ENCODE results near the gene GPX2.

Gene GPX2

DNA sequence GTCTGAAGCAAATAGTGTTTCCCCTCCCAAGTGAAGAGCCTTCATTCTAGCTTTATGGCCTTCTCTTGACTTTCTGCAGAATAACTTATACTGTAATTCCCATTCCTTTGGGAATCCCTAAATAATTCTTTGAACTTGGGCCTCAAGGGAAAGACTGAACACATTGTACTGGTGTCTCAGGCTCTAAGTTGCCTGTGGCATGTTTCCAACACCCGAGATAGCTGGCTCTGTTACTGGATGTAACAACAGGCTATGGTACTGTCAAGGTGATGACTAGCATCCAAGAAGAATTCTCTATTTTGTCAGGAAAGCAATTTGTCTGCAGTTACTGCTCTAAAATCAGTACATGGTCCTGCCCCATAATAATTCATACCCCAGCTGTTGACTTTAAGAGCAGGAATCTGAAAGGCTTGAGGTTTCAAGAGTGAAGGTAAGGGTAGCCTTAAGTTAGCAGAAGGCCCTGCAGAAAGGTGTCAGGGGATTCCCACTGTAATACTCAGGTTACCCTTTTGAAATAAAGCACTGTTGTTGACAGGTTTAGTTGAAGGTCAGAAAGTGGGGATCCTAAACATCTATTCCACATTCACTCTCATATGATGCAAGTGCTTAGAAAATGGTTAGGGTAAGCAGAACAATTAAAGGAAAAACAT lies 5.2 kb downstream of the GPX2 start:
- H3K4me3 ChIP-seq (ENCODE audit: low read depth, low read length) = no peak overlapping the region
- no peak for DNase-seq (ENCODE audit: low read depth)
- TF ChIP-seq, protein P1, sequence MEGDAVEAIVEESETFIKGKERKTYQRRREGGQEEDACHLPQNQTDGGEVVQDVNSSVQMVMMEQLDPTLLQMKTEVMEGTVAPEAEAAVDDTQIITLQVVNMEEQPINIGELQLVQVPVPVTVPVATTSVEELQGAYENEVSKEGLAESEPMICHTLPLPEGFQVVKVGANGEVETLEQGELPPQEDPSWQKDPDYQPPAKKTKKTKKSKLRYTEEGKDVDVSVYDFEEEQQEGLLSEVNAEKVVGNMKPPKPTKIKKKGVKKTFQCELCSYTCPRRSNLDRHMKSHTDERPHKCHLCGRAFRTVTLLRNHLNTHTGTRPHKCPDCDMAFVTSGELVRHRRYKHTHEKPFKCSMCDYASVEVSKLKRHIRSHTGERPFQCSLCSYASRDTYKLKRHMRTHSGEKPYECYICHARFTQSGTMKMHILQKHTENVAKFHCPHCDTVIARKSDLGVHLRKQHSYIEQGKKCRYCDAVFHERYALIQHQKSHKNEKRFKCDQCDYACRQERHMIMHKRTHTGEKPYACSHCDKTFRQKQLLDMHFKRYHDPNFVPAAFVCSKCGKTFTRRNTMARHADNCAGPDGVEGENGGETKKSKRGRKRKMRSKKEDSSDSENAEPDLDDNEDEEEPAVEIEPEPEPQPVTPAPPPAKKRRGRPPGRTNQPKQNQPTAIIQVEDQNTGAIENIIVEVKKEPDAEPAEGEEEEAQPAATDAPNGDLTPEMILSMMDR (IDR thresholded peaks at IDR 0.05; ENCODE audit: insufficient read depth, low read depth, low read length, missing control alignments) = no peak

DNA sequence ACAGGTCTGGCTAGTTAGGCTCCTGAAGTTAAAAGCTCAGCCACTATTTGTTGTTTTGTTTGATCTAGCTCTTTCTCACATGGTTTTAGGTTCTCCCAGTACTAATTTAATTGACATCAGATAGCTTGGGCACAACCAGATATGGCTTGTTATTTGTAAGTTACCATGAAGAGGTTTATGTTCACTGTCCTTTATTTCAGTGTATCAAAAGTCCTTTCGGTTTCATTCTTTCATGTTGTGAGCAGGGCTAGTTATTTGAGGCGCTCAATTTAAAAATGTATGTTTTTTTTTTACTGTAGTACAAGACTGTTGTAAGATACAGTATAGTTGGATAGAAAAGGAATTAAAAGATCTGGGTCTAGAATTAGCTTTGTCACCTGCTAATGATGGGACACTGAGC lies 7.0 kb downstream of the GPX2 start:
- no peak overlapping the region for H3K4me3 ChIP-seq (ENCODE audit: low read depth, low read length)
- TF ChIP-seq, protein P1 (IDR thresholded peaks at IDR 0.05; ENCODE audit: insufficient read depth, low read depth, low read length, missing control alignments) = no peak
- no peak for DNase-seq (ENCODE audit: low read depth)

DNA sequence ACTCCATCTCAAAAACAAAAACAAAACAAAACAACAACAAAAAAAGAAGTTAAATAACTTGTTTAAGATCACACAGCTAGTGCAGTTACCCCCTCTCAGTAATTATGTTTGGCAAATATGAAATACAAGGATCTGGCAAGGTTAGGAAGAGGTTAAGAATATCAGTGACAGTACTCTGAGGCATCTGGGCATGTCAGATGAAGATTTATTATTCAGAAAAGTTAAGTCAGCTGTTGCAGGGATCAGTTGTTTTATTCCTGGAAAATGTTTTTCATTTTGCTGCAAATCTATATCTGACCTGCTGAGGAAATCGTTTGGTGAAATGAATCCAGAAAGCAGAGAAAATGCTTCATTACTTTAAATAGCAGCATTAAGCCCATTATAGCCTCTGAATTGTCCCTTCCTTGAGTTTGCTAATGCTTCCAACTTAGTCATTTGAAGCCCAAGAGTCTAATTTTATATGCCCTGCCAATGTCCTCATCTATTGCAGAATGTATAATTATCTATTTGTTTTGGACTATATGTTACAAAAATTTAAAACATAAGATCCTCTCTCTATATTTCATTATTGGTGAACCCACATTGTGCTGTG lies 8.1 kb downstream of the GPX2 start:
- H3K4me3 ChIP-seq (ENCODE audit: low read depth, low read length) = no peak overlapping the region
- DNase-seq (ENCODE audit: low read depth) = no peak
- TF ChIP-seq, protein P1 (IDR thresholded peaks at IDR 0.05; ENCODE audit: insufficient read depth, low read depth, low read length, missing control alignments) = no peak

DNA sequence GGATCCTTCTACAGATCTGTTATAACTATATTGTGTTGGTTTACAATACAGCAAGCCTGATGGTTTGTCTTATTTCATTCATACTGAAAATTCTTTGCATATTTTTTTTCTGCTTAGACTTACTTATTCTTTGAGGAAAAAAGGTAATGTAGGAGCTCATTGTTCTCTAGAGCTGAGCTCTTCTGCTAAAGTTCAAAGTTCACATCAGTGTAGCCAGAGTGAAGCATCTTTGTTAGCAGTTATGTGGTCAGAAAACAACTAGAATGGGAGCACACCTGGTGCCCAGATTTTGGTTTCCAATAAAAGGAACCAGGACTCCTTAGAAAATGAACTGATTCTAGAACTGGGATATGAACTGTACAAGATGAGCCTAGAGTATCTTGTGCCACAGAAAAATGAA lies 10.3 kb downstream of the GPX2 start:
- no peak overlapping the region for H3K4me3 ChIP-seq (ENCODE audit: low read depth, low read length)
- DNase-seq (ENCODE audit: low read depth) = no peak
- TF ChIP-seq, protein P1 (IDR thresholded peaks at IDR 0.05; ENCODE audit: insufficient read depth, low read depth, low read length, missing control alignments) = no peak

DNA sequence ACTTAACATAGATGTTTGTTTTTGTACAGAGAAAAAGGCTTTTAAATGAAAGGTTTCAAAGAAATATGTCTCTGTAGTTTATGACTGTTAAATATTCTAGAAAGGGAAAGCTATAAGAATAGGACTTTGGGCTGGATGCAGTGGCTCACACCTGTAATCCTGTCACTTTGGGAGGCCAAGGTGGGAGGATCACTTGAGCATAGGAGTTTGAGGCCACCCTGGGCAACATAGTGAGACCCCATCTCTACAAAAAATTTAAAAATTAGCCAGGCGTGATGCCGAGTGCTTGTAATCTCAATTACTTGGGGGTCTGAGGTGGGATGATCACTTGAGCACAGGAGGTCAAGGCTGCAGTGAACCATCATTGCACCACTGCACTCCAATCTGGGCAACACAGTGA lies 11.4 kb downstream of the GPX2 start:
- TF ChIP-seq, protein P1 (IDR thresholded peaks at IDR 0.05; ENCODE audit: insufficient read depth, low read depth, low read length, missing control alignments) = no peak
- H3K4me3 ChIP-seq (ENCODE audit: low read depth, low read length) = no peak overlapping the region
- no peak for DNase-seq (ENCODE audit: low read depth)

DNA sequence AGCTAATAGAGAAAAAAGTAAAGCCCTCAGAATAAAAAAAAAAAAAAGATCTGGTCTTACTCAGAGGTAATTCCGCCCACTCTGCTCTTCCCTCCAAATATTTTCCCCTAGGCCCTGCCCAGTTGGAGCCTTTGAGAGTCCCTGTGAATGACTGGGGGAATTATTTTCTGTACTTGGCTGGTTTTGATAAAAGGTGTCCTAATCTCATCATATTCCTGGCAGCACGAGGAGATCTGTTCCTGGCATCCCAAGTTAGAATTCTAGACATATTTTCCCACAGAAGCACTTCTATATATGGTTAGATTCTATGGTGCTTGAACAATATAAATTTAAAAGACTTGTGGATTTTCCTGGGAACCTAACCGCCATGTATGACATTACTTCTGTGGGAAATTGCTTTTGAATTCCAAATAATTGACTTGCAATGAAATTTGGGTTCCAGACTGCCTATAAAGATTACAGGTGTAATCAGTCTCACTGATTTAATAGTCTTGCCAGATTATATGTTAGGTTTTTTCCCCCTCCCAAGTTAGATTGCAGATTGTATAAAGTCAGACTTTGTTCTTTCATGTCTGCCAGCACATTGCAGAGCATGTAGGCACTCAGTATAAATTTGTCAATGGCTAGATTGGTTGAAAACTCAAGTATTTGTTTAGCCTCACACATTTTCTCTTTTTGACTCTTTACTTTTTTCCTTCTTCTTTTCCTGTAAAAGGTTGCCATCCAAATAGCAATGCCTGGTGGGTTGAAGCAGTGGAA lies 12.3 kb downstream of the GPX2 start:
- H3K4me3 ChIP-seq (ENCODE audit: low read depth, low read length) = no peak overlapping the region
- no peak for DNase-seq (ENCODE audit: low read depth)
- TF ChIP-seq, protein P1 (IDR thresholded peaks at IDR 0.05; ENCODE audit: insufficient read depth, low read depth, low read length, missing control alignments) = no peak
